NT2/D1 (cell line): Measurements from ENCODE around the gene NUDT19.

ENCODE experiments used
- SUZ12 ChIP-seq: IDR thresholded peaks from 2 replicates; pipeline ENCODE4 v1.6.1; 2011; ENCODE audit not compliant: insufficient read length, insufficient read depth; ENCODE audit errors: extremely low read depth
- YY1 ChIP-seq: IDR thresholded peaks from 2 replicates; pipeline ENCODE4 v1.6.1; 2011; ENCODE audit not compliant: insufficient read length, insufficient read depth
- ZNF274 ChIP-seq: IDR thresholded peaks from 2 replicates; pipeline ENCODE4 v1.6.1; 2011; ENCODE audit warnings: mild to moderate bottlenecking, low read depth, low read length

DNA sequence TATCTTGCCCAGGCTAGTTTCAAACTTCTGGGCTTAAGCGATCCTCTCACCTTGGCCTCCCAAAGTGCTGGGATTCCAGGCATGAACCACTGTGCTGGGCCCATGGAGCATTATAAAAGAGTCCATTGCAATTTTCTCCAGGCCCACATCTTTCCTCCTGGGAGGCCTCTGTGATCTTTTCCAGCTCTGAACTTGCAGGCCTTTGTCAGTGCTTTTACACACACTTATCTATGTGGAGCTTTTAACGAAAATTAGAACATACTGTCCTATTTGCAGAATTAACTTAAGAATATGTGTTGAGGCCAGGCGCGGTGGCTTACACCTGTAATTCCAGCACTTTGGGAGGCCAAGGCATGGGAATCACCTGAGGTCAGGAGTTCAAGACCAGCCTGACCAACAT is 51.8 kb downstream of the NUDT19 start:
- TF ChIP-seq ZNF274 (no peak), YY1 (no peak), SUZ12 (no peak)
